Uterus (tissue), 4 donors: ENCODE results near the gene KIAA1549. TPM values are rescaled to one million over a fixed set of nuclear protein-coding genes. Genes with fewer than 3 reads are reported as not detected.

Experiments
- DNase-seq, 2 donors: peaks; one replicate each; pipeline ENCODE4 v3.0.0-alpha.2; 2019 to 2020
- H3K27ac ChIP-seq, 2 donors: fragments of 200-600 bp; sonication (generic); 1 replicate in 1 of 2; 2 replicates in 1 of 2; pipeline ENCODE4 v1.5.1; 2016 to 2018
- H3K27me3 ChIP-seq, 2 donors: fragments of 200-600 bp; sonication (generic); one replicate each; pipeline ENCODE4 v1.5.1; 2018 to 2019; ENCODE audit warnings: control low read depth in 1 of 2
- H3K36me3 ChIP-seq, 2 donors: fragments of 200-600 bp; sonication (generic); one replicate each; pipeline ENCODE4 v1.5.1; 2019; ENCODE audit warnings: control low read depth in 1 of 2
- H3K4me1 ChIP-seq, 2 donors: fragments of 200-600 bp; sonication (generic); one replicate each; pipeline ENCODE4 v1.5.1; 2018 to 2019; ENCODE audit warnings: control low read depth in 1 of 2
- H3K4me3 ChIP-seq, 2 donors: fragments of 200-600 bp; sonication (generic); 1 replicate in 1 of 2; 2 replicates in 1 of 2; pipeline ENCODE4 v1.5.1; 2018 to 2019; ENCODE audit warnings: mild to moderate bottlenecking in 1 of 2
- H3K9me3 ChIP-seq, 2 donors: fragments of 200-600 bp; sonication (generic); one replicate each; pipeline ENCODE4 v1.5.1; 2019; ENCODE audit warnings: control low read depth in 1 of 2
- POLR2A ChIP-seq, 2 donors: fragments of 450-650 bp; IDR thresholded peaks; one replicate each; pipeline ENCODE4 v1.6.1; 2016; ENCODE audit warnings: antibody characterized with exemption in 2 of 2, mild to moderate bottlenecking in 1 of 2, moderate library complexity in 1 of 2
- intact Hi-C: fragments of 100-400 bp; cut with DNase I; formaldehyde crosslinking; loops from one replicate; pipeline ENCODE4 v1.15.1; 2023; ENCODE audit warnings: low total_unique reads
- total RNA-seq, 4 donors: library from RNA; depleted of rRNA in 3 of 4; stranded (reverse); fragments of >200 nt in 3 of 4; gene quantifications; one replicate each; pipeline versions ENCODE4 v1.1.0 to v1.2.4, GENCODE V29; 2014 to 2023
- TF ChIP-seq, protein P1 (sequence below), 4 experiments: fragments of 200-600 bp in 2 of 4; fragments of 450-650 bp in 2 of 4; sonication (generic) in 2 of 4; IDR thresholded peaks; one replicate each; pipeline ENCODE4 v1.5.1; 2016 to 2019; ENCODE audit warnings: antibody characterized with exemption in 4 of 4, mild to moderate bottlenecking in 2 of 4, moderate library complexity in 1 of 4
- donor health status: DM: yes; HTN: yes; CAD: no.

The KIAA1549 gene
- total RNA-seq, 4 donors from 2014 or later: 1.2 to 8.6 (median 3.8) TPM

DNA sequence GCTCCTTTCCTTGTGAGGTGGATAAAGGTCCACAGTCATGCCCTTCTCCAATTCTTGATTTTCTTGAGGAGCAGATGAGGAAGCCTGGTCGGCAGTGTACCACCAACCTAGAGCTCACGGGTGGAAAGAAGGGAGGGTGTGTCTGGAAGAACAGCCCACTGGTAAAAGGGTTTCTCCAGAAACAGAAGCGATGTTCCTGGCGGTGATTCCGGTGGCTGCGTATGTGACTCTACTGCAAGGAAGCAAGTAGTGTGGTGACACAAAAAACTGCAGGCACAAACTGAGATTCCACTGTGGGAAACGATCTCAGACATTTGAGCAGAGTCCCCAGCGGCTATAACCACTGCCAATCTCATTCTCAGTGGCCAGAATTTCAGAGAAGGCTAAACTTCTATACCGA is 117.3 kb downstream of the KIAA1549 start:
- H3K9me3 ChIP-seq: no peaks in the 10 kb centered on the region
- H3K4me3 ChIP-seq: no peak overlapping the region
- TF ChIP-seq POLR2A (IDR thresholded peaks at IDR 0.05): no peak
- TF ChIP-seq, protein P1, sequence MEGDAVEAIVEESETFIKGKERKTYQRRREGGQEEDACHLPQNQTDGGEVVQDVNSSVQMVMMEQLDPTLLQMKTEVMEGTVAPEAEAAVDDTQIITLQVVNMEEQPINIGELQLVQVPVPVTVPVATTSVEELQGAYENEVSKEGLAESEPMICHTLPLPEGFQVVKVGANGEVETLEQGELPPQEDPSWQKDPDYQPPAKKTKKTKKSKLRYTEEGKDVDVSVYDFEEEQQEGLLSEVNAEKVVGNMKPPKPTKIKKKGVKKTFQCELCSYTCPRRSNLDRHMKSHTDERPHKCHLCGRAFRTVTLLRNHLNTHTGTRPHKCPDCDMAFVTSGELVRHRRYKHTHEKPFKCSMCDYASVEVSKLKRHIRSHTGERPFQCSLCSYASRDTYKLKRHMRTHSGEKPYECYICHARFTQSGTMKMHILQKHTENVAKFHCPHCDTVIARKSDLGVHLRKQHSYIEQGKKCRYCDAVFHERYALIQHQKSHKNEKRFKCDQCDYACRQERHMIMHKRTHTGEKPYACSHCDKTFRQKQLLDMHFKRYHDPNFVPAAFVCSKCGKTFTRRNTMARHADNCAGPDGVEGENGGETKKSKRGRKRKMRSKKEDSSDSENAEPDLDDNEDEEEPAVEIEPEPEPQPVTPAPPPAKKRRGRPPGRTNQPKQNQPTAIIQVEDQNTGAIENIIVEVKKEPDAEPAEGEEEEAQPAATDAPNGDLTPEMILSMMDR (IDR thresholded peaks at IDR 0.05): no peak
- intact Hi-C loops: no loop called here
- no peaks in the 10 kb centered on the region for H3K27me3 ChIP-seq
- no peak for DNase-seq
- no peaks in the 10 kb centered on the region for H3K36me3 ChIP-seq
- no peaks in the 10 kb centered on the region for H3K4me1 ChIP-seq
- H3K27ac ChIP-seq: no peak overlapping the region

DNA sequence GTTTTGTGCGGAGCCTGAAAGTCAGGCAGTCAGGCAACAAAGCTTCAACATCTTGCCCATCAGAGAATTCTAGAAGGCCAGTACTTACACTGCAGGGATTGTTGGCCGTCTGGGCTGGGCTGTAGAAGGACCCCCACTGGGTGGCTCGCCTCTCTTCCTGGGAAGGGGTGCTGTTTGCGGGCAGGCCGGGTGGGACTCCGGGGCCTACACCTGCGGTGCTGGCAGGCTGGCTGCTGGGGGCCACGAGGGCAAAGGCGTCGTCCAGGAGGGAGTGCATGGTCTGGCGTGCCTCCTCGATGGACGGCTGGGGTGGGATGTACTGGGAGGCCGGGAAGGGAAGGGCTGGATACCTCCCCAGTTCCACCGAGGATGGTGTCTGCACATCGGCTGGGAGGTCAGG is 120.1 kb downstream of the KIAA1549 start:
- Histone ChIP-seq H3K27ac (no peak overlapping the region), H3K9me3 (no peaks in the 10 kb centered on the region), H3K36me3 (no peaks in the 10 kb centered on the region), H3K4me3 (no peak overlapping the region), H3K4me1 (no peaks in the 10 kb centered on the region), H3K27me3 (no peaks in the 10 kb centered on the region)
- intact Hi-C loops: no loop called here
- no peak for TF ChIP-seq POLR2A (IDR thresholded peaks at IDR 0.05)
- TF ChIP-seq, protein P1 (IDR thresholded peaks at IDR 0.05): no peak
- DNase-seq: no peak

DNA sequence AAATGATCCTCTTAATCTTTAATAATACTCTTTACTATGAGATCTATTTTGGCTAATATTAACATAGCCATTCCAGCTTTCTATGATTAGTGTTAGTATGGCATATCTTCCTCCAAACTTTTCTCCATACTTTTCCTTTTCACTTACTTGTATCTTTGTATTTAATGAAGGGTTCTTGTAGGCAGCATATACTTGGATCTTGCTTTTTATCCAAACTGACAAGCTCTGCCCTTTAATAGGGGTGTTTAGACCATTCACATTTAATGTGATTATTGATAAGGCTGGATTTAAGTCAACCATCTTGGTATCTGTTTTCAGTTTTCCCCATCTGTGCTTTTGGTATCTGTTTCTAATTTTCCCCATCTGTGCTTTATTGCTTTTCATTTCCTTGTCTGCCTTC is 123.5 kb downstream of the KIAA1549 start:
- no peak for DNase-seq
- no peaks in the 10 kb centered on the region for H3K36me3 ChIP-seq

DNA sequence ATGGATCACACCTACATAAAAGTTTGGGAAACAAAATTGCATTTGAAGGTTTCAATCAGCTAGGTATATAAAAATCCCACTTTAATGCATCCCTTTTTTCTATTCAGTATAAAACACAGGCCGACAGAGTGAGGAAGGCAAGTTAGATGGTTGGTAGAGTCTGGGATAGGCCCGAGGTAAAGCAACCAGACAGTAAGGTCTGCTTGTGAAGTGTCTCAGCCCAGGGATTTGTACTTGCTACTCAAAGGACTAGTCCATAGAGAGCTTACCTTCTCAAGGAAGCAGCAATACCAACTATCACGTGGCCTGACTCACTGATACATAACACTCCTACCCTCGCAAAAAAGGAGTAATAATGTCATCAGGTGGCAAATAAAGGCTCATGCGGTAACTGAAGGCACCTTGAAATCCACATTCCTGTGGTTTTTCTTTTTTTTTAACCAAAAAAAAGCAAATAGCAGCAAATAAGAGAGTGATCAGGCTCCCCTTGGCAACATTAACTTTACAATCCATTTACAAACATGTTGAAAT is 127.0 kb downstream of the KIAA1549 start:
- no peak for DNase-seq
- H3K4me3 ChIP-seq: no peak overlapping the region
- H3K27me3 ChIP-seq: no peaks in the 10 kb centered on the region
- H3K27ac ChIP-seq: no peak overlapping the region
- no peaks in the 10 kb centered on the region for H3K36me3 ChIP-seq
- H3K9me3 ChIP-seq: no peaks in the 10 kb centered on the region
- no peaks in the 10 kb centered on the region for H3K4me1 ChIP-seq
- intact Hi-C loops: no loop called here
- no peak for TF ChIP-seq POLR2A (IDR thresholded peaks at IDR 0.05)
- TF ChIP-seq, protein P1 (IDR thresholded peaks at IDR 0.05): no peak

More for the DNA sequence above, 123.5 kb downstream of the KIAA1549 start:
- Histone ChIP-seq H3K9me3 (no peaks in the 10 kb centered on the region), H3K27me3 (no peaks in the 10 kb centered on the region), H3K4me3 (no peak overlapping the region), H3K27ac (no peak overlapping the region), H3K4me1 (no peaks in the 10 kb centered on the region)
- TF ChIP-seq, protein P1 (IDR thresholded peaks at IDR 0.05): no peak
- TF ChIP-seq POLR2A (IDR thresholded peaks at IDR 0.05): no peak
- intact Hi-C loops: no loop called here

DNA sequence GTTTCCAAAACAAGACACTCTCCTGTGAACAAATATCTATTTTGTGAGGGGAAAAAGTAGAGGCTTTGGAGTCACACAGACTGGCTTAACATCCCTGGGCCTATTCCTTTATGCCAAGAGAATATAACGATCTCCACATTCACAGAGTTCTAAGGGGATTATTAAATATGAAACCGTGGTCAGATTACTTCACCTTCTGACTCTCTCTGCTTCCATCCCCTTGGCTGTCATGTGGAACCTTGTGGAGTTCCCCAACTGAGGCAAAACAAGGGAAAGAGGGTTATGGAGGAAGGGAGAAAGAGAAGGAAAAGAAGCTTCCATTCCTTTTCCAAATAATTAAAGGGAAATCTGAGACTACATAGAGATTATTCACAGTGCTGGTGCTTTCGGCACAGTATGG is 127.7 kb downstream of the KIAA1549 start:
- Histone ChIP-seq H3K4me3 (no peak overlapping the region), H3K27me3 (no peaks in the 10 kb centered on the region), H3K36me3 (no peaks in the 10 kb centered on the region), H3K9me3 (no peaks in the 10 kb centered on the region), H3K4me1 (no peaks in the 10 kb centered on the region), H3K27ac (no peak overlapping the region)
- DNase-seq: no peak
- intact Hi-C loops: no loop called here
- no peak for TF ChIP-seq POLR2A (IDR thresholded peaks at IDR 0.05)
- TF ChIP-seq, protein P1 (IDR thresholded peaks at IDR 0.05): no peak
